DOHH2 (cell line): ENCODE results near the gene NEK8.
"Not testable (repeated sequence)": the region's sequence is repeated elsewhere in the genome, so short reads cannot be mapped to it uniquely, and the experiment has no call there.

ENCODE experiments used
- H3F3A ChIP-seq: fragments of 200-600 bp; sonication (generic), shearing (Covaris generic); 2 replicates; pipeline ENCODE4 v1.6.0; 2016; ENCODE audit warnings: antibody characterized with exemption, mild to moderate bottlenecking; ENCODE audit not compliant: control insufficient read depth, insufficient read depth
- H3K27ac ChIP-seq: fragments of 200-600 bp; sonication (generic); 2 replicates; pipeline ENCODE4 v1.5.1; 2014; ENCODE audit warnings: low read depth, mild to moderate bottlenecking, low read length, moderate library complexity
- H3K27me3 ChIP-seq: fragments of 200-600 bp; sonication (generic); 2 replicates; pipeline ENCODE4 v1.6.1; 2014; ENCODE audit warnings: mild to moderate bottlenecking, low read length, mixed read lengths; ENCODE audit not compliant: control insufficient read depth
- H3K36me3 ChIP-seq: fragments of 200-600 bp; sonication (generic); 2 replicates; pipeline ENCODE4 v1.6.1; 2014; ENCODE audit warnings: mild to moderate bottlenecking, low read length, moderate library complexity, mixed read lengths; ENCODE audit not compliant: control insufficient read depth
- H3K4me1 ChIP-seq: fragments of 200-600 bp; sonication (generic); 2 replicates; pipeline ENCODE4 v1.6.1; 2014; ENCODE audit warnings: mild to moderate bottlenecking, low read length, mixed read lengths; ENCODE audit not compliant: control insufficient read depth
- H3K4me2 ChIP-seq: fragments of 200-600 bp; sonication (generic); 2 replicates; pipeline ENCODE4 v1.6.0; 2014; ENCODE audit warnings: mild to moderate bottlenecking, low read length, moderate library complexity
- H3K4me3 ChIP-seq: fragments of 200-600 bp; sonication (generic); 2 replicates; pipeline ENCODE4 v1.5.1; 2014; ENCODE audit warnings: mild to moderate bottlenecking, low read length, mixed read lengths
- H3K79me2 ChIP-seq: fragments of 200-600 bp; sonication (generic); 2 replicates; pipeline ENCODE4 v1.6.1; 2014; ENCODE audit warnings: mild to moderate bottlenecking, low read length, mixed read lengths; ENCODE audit not compliant: control insufficient read depth
- H3K9me2 ChIP-seq: fragments of 200-600 bp; sonication (generic); replicated peaks from 2 replicates; pipeline ENCODE4 v1.6.1; 2014; ENCODE audit warnings: mild to moderate bottlenecking, low read length, mixed read lengths; ENCODE audit not compliant: control insufficient read depth
- H3K9me3 ChIP-seq: fragments of 200-600 bp; sonication (generic); 2 replicates; pipeline ENCODE4 v1.6.1; 2014; ENCODE audit warnings: antibody characterized with exemption, low read length, mixed read lengths; ENCODE audit not compliant: control insufficient read depth, insufficient read depth
- H4K20me1 ChIP-seq: fragments of 200-600 bp; sonication (generic); 2 replicates; pipeline ENCODE4 v1.6.0; 2014; ENCODE audit warnings: low read depth, mild to moderate bottlenecking, antibody characterized with exemption, low read length, moderate library complexity; ENCODE audit not compliant: control insufficient read depth, insufficient read depth
- CTCF ChIP-seq: fragments of 200-600 bp; sonication (generic); IDR thresholded peaks from one replicate; pipeline ENCODE4 v1.5.1; 2014; ENCODE audit warnings: antibody characterized with exemption, mild to moderate bottlenecking, low read depth, low read length; ENCODE audit not compliant: poor library complexity, severe bottlenecking
- EZH2phosphoT487 ChIP-seq: fragments of 200-600 bp; sonication (generic); IDR thresholded peaks from 2 replicates; pipeline ENCODE4 v1.6.1; 2017; ENCODE audit warnings: borderline replicate concordance, mild to moderate bottlenecking, antibody characterized with exemption, low read length, moderate library complexity, mixed read lengths

NEK8 gene

GRCh38 chr17:28723159-28723835 lies 5.3 kb upstream of the NEK8 start:
- Histone ChIP-seq H3K4me2 (peak overlapping the region; percentile 100), H3K4me1 (peaks cover 61% of the 10 kb centered on the region), H3F3A (peaks cover 64% of the 10 kb centered on the region), H3K9me2 (no peaks in the 10 kb centered on the region), H3K79me2 (peaks cover 56% of the 10 kb centered on the region), H3K27ac (peak overlapping the region; percentile 93), H4K20me1 (peaks cover 22% of the 10 kb centered on the region), H3K9me3 (no peaks in the 10 kb centered on the region), H3K27me3 (0 out of 2 replicates have a peak, but pooled peaks cover 3% of the 10 kb centered on the region), H3K36me3 (peaks cover 60% of the 10 kb centered on the region), H3K4me3 (peak overlapping the region; percentile 98)
- TF ChIP-seq EZH2phosphoT487 (no peak), CTCF (no peak)

- Histone ChIP-seq H4K20me1 (peaks cover 22% of the 10 kb centered on the region), H3K36me3 (peaks cover 60% of the 10 kb centered on the region), H3K27ac (peak overlapping the region; percentile 93), H3F3A (peaks cover 67% of the 10 kb centered on the region), H3K4me1 (peaks cover 59% of the 10 kb centered on the region), H3K4me3 (peak overlapping the region; percentile 94), H3K4me2 (peak overlapping the region; percentile 100), H3K79me2 (peaks cover 50% of the 10 kb centered on the region)
- H3K27me3 ChIP-seq, H3K9me2 ChIP-seq, H3K9me3 ChIP-seq: not testable (repeated sequence)
Measured at GRCh38 chr17:28723836-28724499, 4.6 kb upstream of the NEK8 start.

- TF ChIP-seq CTCF: no peak
- TF ChIP-seq EZH2phosphoT487: no peak
- peak overlapping the region; percentile 100 for H3K4me2 ChIP-seq
- peak overlapping the region; percentile 94 for H3K4me3 ChIP-seq
- peaks cover 70% of the 10 kb centered on the region for H3F3A ChIP-seq
- H3K79me2 ChIP-seq: peaks cover 50% of the 10 kb centered on the region
- H3K9me3 ChIP-seq: no peaks in the 10 kb centered on the region
- H3K4me1 ChIP-seq: peaks cover 66% of the 10 kb centered on the region
- H3K27ac ChIP-seq: peak overlapping the region; percentile 93
- 0 out of 2 replicates have a peak, but pooled peaks cover 3% of the 10 kb centered on the region for H3K27me3 ChIP-seq
- H3K36me3 ChIP-seq: peaks cover 60% of the 10 kb centered on the region
- H4K20me1 ChIP-seq: peaks cover 22% of the 10 kb centered on the region
- H3K9me2 ChIP-seq: no peaks in the 10 kb centered on the region
Measured at GRCh38 chr17:28724500-28725165, 4.0 kb upstream of the NEK8 start.
